B cell (primary cell): ENCODE data around the gene ZNF428. TPM values are rescaled to one million over a fixed set of nuclear protein-coding genes. Genes with fewer than 3 reads are reported as not detected.

Experiments used
- ATAC-seq: fragments of 200-7000 bp; cut with Tn5 transposase; one replicate; pipeline ENCODE4 v1.10.0; 2021; ENCODE audit warnings: low read depth, mild to moderate bottlenecking, moderate number of reproducible peaks, moderate library complexity
- CTCF ChIA-PET: fragments of 350-600 bp; sonication (Branson Sonifier 250); formaldehyde crosslinking; loops from one replicate; lab custom pipeline; 2021; ENCODE audit warnings: antibody characterized with exemption, inconsistent platforms; lab: Charles Lee
- POLR2A ChIA-PET: fragments of 350-600 bp; sonication (Branson Sonifier 250); formaldehyde crosslinking; loops from one replicate; lab custom pipeline; 2021; ENCODE audit warnings: antibody characterized with exemption; lab: Charles Lee
- DNase-seq: peaks from one replicate; pipeline ENCODE4 v3.0.0; 2013
- H2AFZ ChIP-seq: 2 replicates; pipeline ENCODE4 v1.6.1; 2012; ENCODE audit warnings: mild to moderate bottlenecking, low read depth, low read length; ENCODE audit not compliant: insufficient read depth, poor library complexity, severe bottlenecking
- H3K27ac ChIP-seq, 2 donors: 1 replicate in 1 of 2; 2 replicates in 1 of 2; pipeline ENCODE4 v1.5.1; 2012 to 2013; ENCODE audit warnings: low read length in 2 of 2, mild to moderate bottlenecking in 2 of 2, moderate library complexity in 1 of 2
- H3K27me3 ChIP-seq, 4 experiments: fragments of 200-600 bp in 1 of 4; sonication (generic) in 1 of 4; replicated peaks in 1 of 4; 1 replicate in 2 of 4; 2 replicates in 2 of 4; pipeline versions ENCODE4 v1.6.1 to v1.7.0; 2013 to 2016; ENCODE audit warnings: low read length in 3 of 4, mild to moderate bottlenecking in 2 of 4, mixed read lengths in 1 of 4, moderate library complexity in 1 of 4; ENCODE audit not compliant: insufficient read depth in 4 of 4, control insufficient read depth in 3 of 4; ENCODE audit errors: control extremely low read depth in 1 of 4
- H3K36me3 ChIP-seq, 2 experiments: replicated peaks in 1 of 2; 1 replicate in 1 of 2; 2 replicates in 1 of 2; pipeline versions ENCODE4 v1.6.1 to v1.7.1; 2013; ENCODE audit warnings: low read length in 1 of 2; ENCODE audit not compliant: insufficient read depth in 2 of 2, control insufficient read depth in 1 of 2; ENCODE audit errors: control extremely low read depth in 1 of 2, extremely low read depth in 1 of 2
- H3K4me1 ChIP-seq, 2 donors: fragments of 200-600 bp in 1 of 2; sonication (generic) in 1 of 2; 1 replicate in 1 of 2; 2 replicates in 1 of 2; pipeline versions ENCODE4 v1.5.1 to v1.6.1; 2013 to 2017; ENCODE audit warnings: low read length in 2 of 2; ENCODE audit not compliant: control insufficient read depth in 2 of 2, insufficient read depth in 2 of 2
- H3K4me2 ChIP-seq: replicated peaks from 2 replicates; pipeline ENCODE3; 2012; ENCODE audit warnings: mild to moderate bottlenecking, low read depth, low read length; ENCODE audit not compliant: poor library complexity, severe bottlenecking
- H3K4me3 ChIP-seq, 5 experiments: fragments of 200-600 bp in 1 of 5; sonication (generic) in 1 of 5; 1 replicate in 3 of 5; 2 replicates in 2 of 5; pipeline versions ENCODE4 v1.5.1 to v1.7.0; 2011 to 2016; ENCODE audit warnings: low read length in 4 of 5, mild to moderate bottlenecking in 4 of 5, low read depth in 2 of 5, control low read depth in 1 of 5, moderate library complexity in 1 of 5; ENCODE audit not compliant: insufficient read depth in 1 of 5; ENCODE audit errors: control extremely low read depth in 1 of 5, extremely low read depth in 1 of 5
- H3K79me2 ChIP-seq: fragments of 200-600 bp; sonication (generic); one replicate; pipeline ENCODE4 v1.6.0; 2016; ENCODE audit warnings: low read length; ENCODE audit not compliant: control insufficient read depth, insufficient read depth
- H3K9ac ChIP-seq: fragments of 200-600 bp; sonication (generic); 2 replicates; pipeline ENCODE4 v1.6.1; 2017; ENCODE audit warnings: mild to moderate bottlenecking, low read length, moderate library complexity
- H3K9me3 ChIP-seq, 3 donors: one replicate each; pipeline versions ENCODE4 v1.6.1 to v1.7.1; 2013; ENCODE audit warnings: low read length in 2 of 3; ENCODE audit not compliant: control insufficient read depth in 2 of 3, insufficient read depth in 1 of 3; ENCODE audit errors: control extremely low read depth in 1 of 3
- H4K20me1 ChIP-seq: 2 replicates; pipeline ENCODE4 v1.6.0; 2012; ENCODE audit warnings: mild to moderate bottlenecking, low read length; ENCODE audit not compliant: insufficient read depth, control insufficient read depth, poor library complexity, severe bottlenecking
- H3K27ac Mint-ChIP-seq: one replicate; pipeline ENCODE4 v1.8.0; 2021; ENCODE audit warnings: mixed read lengths
- H3K27me3 Mint-ChIP-seq: one replicate; pipeline ENCODE4 v1.8.0; 2021; ENCODE audit warnings: mixed read lengths
- H3K4me1 Mint-ChIP-seq: one replicate; pipeline ENCODE4 v1.8.0; 2021; ENCODE audit warnings: mixed read lengths
- H3K4me3 Mint-ChIP-seq: one replicate; pipeline ENCODE4 v1.8.0; 2021; ENCODE audit warnings: mixed read lengths
- H3K9me3 Mint-ChIP-seq: one replicate; pipeline ENCODE4 v1.8.0; 2022; ENCODE audit warnings: mixed read lengths; ENCODE audit not compliant: insufficient read depth
- EZH2 ChIP-seq: IDR thresholded peaks from 2 replicates; pipeline ENCODE4 v1.6.1; 2012; ENCODE audit warnings: borderline replicate concordance, low read depth, mild to moderate bottlenecking, moderate library complexity, low read length; ENCODE audit not compliant: insufficient read depth, poor library complexity, severe bottlenecking
- WGBS: methylation state at CpG from one replicate; pipeline ENCODE4 v1.1.5; 2013; ENCODE audit warnings: missing lambda C conversion rate; ENCODE audit not compliant: insufficient coverage; 5-methylcytosine and 5-hydroxymethylcytosine counted together
- intact Hi-C: fragments of 100-400 bp; cut with micrococcal nuclease; formaldehyde crosslinking; loops from one replicate; pipeline ENCODE4 v1.10.0; 2022
- polyA plus RNA-seq: library from polyadenylated mRNA; depleted of rRNA; stranded (reverse); fragments of >200 nt; gene quantifications from 2 replicates; pipeline ENCODE4 v1.2.3, GENCODE V29; 2012
- total RNA-seq, 2 donors: library from RNA; stranded (reverse); fragments of 120-200 nt in 1 of 2; gene quantifications; 1 replicate in 1 of 2; 2 replicates in 1 of 2; pipeline versions ENCODE4 v1.2.3 to v1.2.4, GENCODE V29; 2013 to 2022
- TF ChIP-seq, protein P1 (sequence below): fragments of 200-600 bp; IDR thresholded peaks from one replicate; pipeline ENCODE4 v1.8.0; 2022; ENCODE audit warnings: antibody characterized with exemption, mild to moderate bottlenecking

ZNF428 gene
- total and polyA plus RNA-seq, 2 donors (not counting 1 experiment from before 2014, with no cell fraction given) = 16.9 to 19.7 TPM

DNA sequence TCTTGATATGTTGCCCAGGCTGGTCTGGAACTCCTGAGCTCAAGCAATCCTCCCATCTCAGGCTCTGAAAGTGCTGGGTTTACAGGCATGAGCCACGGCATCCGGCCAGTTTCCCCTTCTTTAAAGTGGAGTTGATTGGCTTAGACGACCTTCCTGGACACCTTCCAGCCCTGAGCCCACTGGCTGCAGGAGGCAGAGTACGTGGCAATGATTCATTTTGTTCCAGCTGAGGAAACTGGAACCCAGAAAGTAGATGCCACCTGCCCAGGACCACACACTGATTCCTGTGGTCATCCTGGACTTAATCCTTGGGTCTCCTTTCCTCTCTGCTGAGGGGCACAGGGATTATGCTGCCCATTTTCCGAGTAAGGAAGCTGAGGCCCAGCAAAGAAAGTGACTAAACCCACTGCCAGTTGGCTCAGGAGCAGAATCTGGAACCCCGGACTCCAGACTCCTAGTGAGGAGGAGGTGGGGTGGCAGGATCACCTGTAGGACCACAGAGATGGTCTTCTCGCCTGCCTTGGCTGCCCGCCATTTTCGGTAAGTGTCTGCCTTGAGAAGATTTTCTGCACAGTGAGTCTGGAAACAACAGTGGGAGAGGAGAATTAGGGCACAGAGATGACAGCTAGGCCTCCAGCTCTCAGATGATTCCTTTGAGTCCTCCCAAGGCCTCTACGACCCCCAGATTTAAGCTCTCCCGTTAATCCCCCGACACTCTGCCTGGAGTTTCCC, 44.8 kb downstream of the ZNF428 start:
- ATAC-seq (no peak), DNase-seq (no peak)
- Histone ChIP-seq H3K79me2 (peaks cover 41% of the 10 kb centered on the region), H3K4me1 (peaks cover 11 to 28% of the 10 kb centered on the region in 2 donors), H4K20me1 (peaks cover 5% of the 10 kb centered on the region), H3K9ac (peak overlapping the region; percentile 84), H3K27me3 (no peaks in the 10 kb centered on the region), H3K4me3 (peak overlapping the region; percentile 67 to 98 (median 82)), H3K36me3 (peaks cover 0 to 10% of the 10 kb centered on the region in 2 experiments), H2AFZ (peak overlapping the region; percentile 81), H3K9me3 (no peaks in the 10 kb centered on the region), H3K27ac (peak overlapping the region; percentile 74 to 89), H3K4me2 (peak overlapping the region; percentile 84)
- Mint-ChIP-seq H3K27ac (peak overlapping the region; percentile 92), H3K27me3 (no peaks in the 10 kb centered on the region), H3K9me3 (no peaks in the 10 kb centered on the region), H3K4me3 (peak overlapping the region; percentile 97), H3K4me1 (peaks cover 43% of the 10 kb centered on the region)
- CTCF ChIA-PET = interaction anchor here (0.7 to 3.2 kb wide), 10 partner anchors 9 to 235 kb away, joined by 3 to 21 read pairs (median 5); partner anchors contain the start of genes IRGQ and ZNF576
- 46% methylated on average over 10 of the region's 12 CpGs for WGBS
- no peak for TF ChIP-seq EZH2
- TF ChIP-seq, protein P1, sequence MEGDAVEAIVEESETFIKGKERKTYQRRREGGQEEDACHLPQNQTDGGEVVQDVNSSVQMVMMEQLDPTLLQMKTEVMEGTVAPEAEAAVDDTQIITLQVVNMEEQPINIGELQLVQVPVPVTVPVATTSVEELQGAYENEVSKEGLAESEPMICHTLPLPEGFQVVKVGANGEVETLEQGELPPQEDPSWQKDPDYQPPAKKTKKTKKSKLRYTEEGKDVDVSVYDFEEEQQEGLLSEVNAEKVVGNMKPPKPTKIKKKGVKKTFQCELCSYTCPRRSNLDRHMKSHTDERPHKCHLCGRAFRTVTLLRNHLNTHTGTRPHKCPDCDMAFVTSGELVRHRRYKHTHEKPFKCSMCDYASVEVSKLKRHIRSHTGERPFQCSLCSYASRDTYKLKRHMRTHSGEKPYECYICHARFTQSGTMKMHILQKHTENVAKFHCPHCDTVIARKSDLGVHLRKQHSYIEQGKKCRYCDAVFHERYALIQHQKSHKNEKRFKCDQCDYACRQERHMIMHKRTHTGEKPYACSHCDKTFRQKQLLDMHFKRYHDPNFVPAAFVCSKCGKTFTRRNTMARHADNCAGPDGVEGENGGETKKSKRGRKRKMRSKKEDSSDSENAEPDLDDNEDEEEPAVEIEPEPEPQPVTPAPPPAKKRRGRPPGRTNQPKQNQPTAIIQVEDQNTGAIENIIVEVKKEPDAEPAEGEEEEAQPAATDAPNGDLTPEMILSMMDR = no peak
- intact Hi-C loops = loop anchor here (1.0 kb wide), 5 partner anchors 11 to 208 kb away; partner anchors contain the start of genes IRGQ, ZNF428, ZNF575 and ZNF576
- POLR2A ChIA-PET = interaction anchor here (0.6 to 3.3 kb wide), 4 partner anchors 22 to 1175 kb away, joined by 3 to 15 read pairs (median 6); partner anchors contain the start of genes IRGQ, ZNF575 and ZNF576

DNA sequence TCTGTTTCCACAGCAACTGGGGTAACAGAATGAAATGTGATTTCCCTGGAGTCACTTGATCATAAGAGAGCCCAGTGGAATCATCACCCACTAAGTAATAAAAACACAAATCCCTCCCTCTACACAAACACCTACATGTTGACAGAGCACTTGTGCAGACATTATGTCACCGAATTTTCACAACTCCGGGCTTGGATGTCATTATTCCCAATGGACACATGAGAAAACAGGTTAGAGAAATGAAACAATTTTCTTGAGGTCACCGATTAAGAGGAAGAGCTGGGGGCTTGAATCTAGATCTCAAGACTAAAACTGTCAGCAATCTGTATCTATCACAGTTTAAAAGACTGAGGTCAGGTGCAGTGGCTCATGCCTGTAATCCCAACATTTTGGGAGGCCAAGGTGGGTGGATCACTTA, 47.2 kb downstream of the ZNF428 start:
- ATAC-seq = no peak
- H3K79me2 ChIP-seq = peaks cover 41% of the 10 kb centered on the region
- H3K4me1 Mint-ChIP-seq = peaks cover 38% of the 10 kb centered on the region

More for the DNA sequence above, 47.2 kb downstream of the ZNF428 start:
- Histone ChIP-seq H3K4me3 (no peak overlapping the region), H2AFZ (no peak overlapping the region), H3K4me1 (peaks cover 11 to 27% of the 10 kb centered on the region in 2 donors), H4K20me1 (peaks cover 5% of the 10 kb centered on the region), H3K4me2 (no peak overlapping the region), H3K27me3 (no peaks in the 10 kb centered on the region), H3K27ac (peak overlapping the region in 1 of 2 donors; percentile 51), H3K9me3 (no peaks in the 10 kb centered on the region), H3K9ac (no peak overlapping the region), H3K36me3 (peaks cover 0 to 10% of the 10 kb centered on the region in 2 experiments)
- H3K9me3 Mint-ChIP-seq = no peaks in the 10 kb centered on the region
- CTCF ChIA-PET = interaction anchor here (1.0 to 1.7 kb wide), 3 partner anchors 9 to 52 kb away, joined by 3 to 7 read pairs (median 5); no protein-coding TSS in a partner anchor
- intact Hi-C loops = no loop called here
- POLR2A ChIA-PET = no interaction called here
- WGBS = 100% methylated on average over 2 of the region's 3 CpGs
- H3K27ac Mint-ChIP-seq = no peak overlapping the region
- no peak for DNase-seq
- no peaks in the 10 kb centered on the region for H3K27me3 Mint-ChIP-seq
- H3K4me3 Mint-ChIP-seq = no peak overlapping the region
- TF ChIP-seq, protein P1 = no peak
- no peak for TF ChIP-seq EZH2
